H1 (cell line): ENCODE data around the gene CALCOCO2. TPM values are rescaled to one million over a fixed set of nuclear protein-coding genes. Genes with fewer than 3 reads are reported as not detected.
A peak's percentile ranks its signal among the peaks of the same experiment; 100 is the strongest.

Source experiments
- CTCF ChIA-PET: fragments of 300-600 bp; sonication (Branson Sonifier 250); formaldehyde crosslinking; loops from one replicate; lab custom pipeline; 2021; ENCODE audit not compliant: partially characterized antibody; lab: Charles Lee
- POLR2A ChIA-PET: fragments of 300-600 bp; sonication (Branson Sonifier 250); formaldehyde crosslinking; loops from one replicate; lab custom pipeline; 2021; ENCODE audit warnings: inconsistent platforms; ENCODE audit not compliant: partially characterized antibody; lab: Charles Lee
- DNase-seq, 2 experiments: peaks; one replicate each; pipeline versions ENCODE4 v3.0.0 to v3.0.0-alpha.2; 2010 to 2022; ENCODE audit warnings: low spot score in 2 of 2, low read depth in 1 of 2, mixed read lengths in 1 of 2
- FAIRE-seq: peaks from 2 replicates; lab custom pipeline; 2011; peaks lifted over from hg19 to GRCh38; lab: Jason Lieb, UNC
- H2AFZ ChIP-seq: 2 replicates; pipeline ENCODE4 v1.8.1; 2012; ENCODE audit warnings: low read length, inconsistent platforms
- H2AK5ac ChIP-seq: 2 replicates; pipeline ENCODE4 v1.6.1; 2013; ENCODE audit warnings: low read depth, low read length
- H2BK120ac ChIP-seq: replicated peaks from 2 replicates; pipeline ENCODE3; 2013; ENCODE audit warnings: low read depth, low read length, inconsistent platforms
- H2BK12ac ChIP-seq: 2 replicates; pipeline ENCODE4 v1.6.1; 2013; ENCODE audit warnings: low read depth, low read length
- H2BK15ac ChIP-seq: 2 replicates; pipeline ENCODE4 v1.6.1; 2013; ENCODE audit warnings: low read length
- H2BK20ac ChIP-seq: 2 replicates; pipeline ENCODE4 v1.6.1; 2013; ENCODE audit warnings: low read length
- H2BK5ac ChIP-seq: 2 replicates; pipeline ENCODE4 v1.6.1; 2013; ENCODE audit warnings: low read depth, low read length
- H3K14ac ChIP-seq: 2 replicates; pipeline ENCODE4 v1.6.1; 2013; ENCODE audit warnings: inconsistent platforms; ENCODE audit not compliant: insufficient read length
- H3K18ac ChIP-seq: 2 replicates; pipeline ENCODE4 v1.6.1; 2013; ENCODE audit warnings: low read length; ENCODE audit errors: extremely low read depth
- H3K23ac ChIP-seq: 2 replicates; pipeline ENCODE4 v1.6.1; 2013; ENCODE audit warnings: inconsistent platforms; ENCODE audit not compliant: insufficient read length
- H3K23me2 ChIP-seq: 2 replicates; pipeline ENCODE4 v1.6.1; 2013; ENCODE audit warnings: low read depth, low read length
- H3K27ac ChIP-seq: 2 replicates; pipeline ENCODE4 v1.6.1; 2011; ENCODE audit warnings: low read depth, low read length, inconsistent platforms
- H3K27me3 ChIP-seq, 4 experiments: replicated peaks in 1 of 4; 1 replicate in 1 of 4; 2 replicates in 3 of 4; pipeline versions ENCODE4 v1.6.1 to v1.8.1; 2011 to 2013; ENCODE audit warnings: low read length in 3 of 4, mild to moderate bottlenecking in 3 of 4, inconsistent platforms in 2 of 4, mixed read lengths in 2 of 4, moderate library complexity in 1 of 4; ENCODE audit not compliant: control insufficient read depth in 3 of 4, insufficient read depth in 3 of 4; ENCODE audit errors: extremely low read depth in 1 of 4
- H3K36me3 ChIP-seq, 4 experiments: 2 replicates each; pipeline versions ENCODE4 v1.6.1 to v1.8.1; 2011 to 2013; ENCODE audit warnings: mild to moderate bottlenecking in 4 of 4, low read length in 3 of 4, moderate library complexity in 2 of 4, control low read depth in 1 of 4, inconsistent platforms in 1 of 4; ENCODE audit not compliant: insufficient read depth in 4 of 4, control insufficient read depth in 2 of 4
- H3K4ac ChIP-seq: replicated peaks from 2 replicates; pipeline ENCODE3; 2013; ENCODE audit warnings: low read length, low read depth, mixed read lengths, inconsistent platforms; ENCODE audit not compliant: insufficient read length
- H3K4me1 ChIP-seq, 4 experiments: replicated peaks in 1 of 4; 1 replicate in 1 of 4; 2 replicates in 3 of 4; pipeline versions ENCODE4 v1.6.1 to v1.8.1; 2011 to 2013; ENCODE audit warnings: low read length in 3 of 4, inconsistent platforms in 2 of 4, mixed read lengths in 1 of 4; ENCODE audit not compliant: insufficient read depth in 4 of 4, control insufficient read depth in 3 of 4
- H3K4me2 ChIP-seq, 2 experiments: 2 replicates each; pipeline versions ENCODE4 v1.6.1 to v1.8.1; 2011 to 2013; ENCODE audit warnings: low read depth in 2 of 2, low read length in 2 of 2, control low read depth in 1 of 2, inconsistent platforms in 1 of 2, mild to moderate bottlenecking in 1 of 2; ENCODE audit not compliant: insufficient read depth in 1 of 2
- H3K4me3 ChIP-seq, 4 experiments: fragments of 200-600, 300-600 bp in 1 of 4; sonication (generic), shearing (Covaris generic), sonication (Bioruptor Twin) in 1 of 4; 2 replicates each; pipeline versions ENCODE4 v1.5.1 to v1.8.1; 2011 to 2016; ENCODE audit warnings: low read length in 4 of 4, low read depth in 3 of 4, control low read depth in 2 of 4, inconsistent platforms in 2 of 4, mild to moderate bottlenecking in 2 of 4, mixed read lengths in 1 of 4, moderate library complexity in 1 of 4; ENCODE audit not compliant: insufficient read depth in 2 of 4; ENCODE audit errors: extremely low read depth in 1 of 4
- H3K56ac ChIP-seq: replicated peaks from 2 replicates; pipeline ENCODE3; 2013; ENCODE audit warnings: low read depth, mild to moderate bottlenecking, mixed read lengths, low read length, inconsistent platforms; ENCODE audit not compliant: insufficient read length
- H3K79me1 ChIP-seq: 2 replicates; pipeline ENCODE4 v1.6.1; 2013; ENCODE audit warnings: low read depth, low read length, control low read depth
- H3K79me2 ChIP-seq, 2 experiments: 2 replicates each; pipeline versions ENCODE4 v1.6.1 to v1.8.1; 2012 to 2013; ENCODE audit warnings: low read length in 2 of 2, mild to moderate bottlenecking in 2 of 2, inconsistent platforms in 1 of 2; ENCODE audit not compliant: insufficient read depth in 2 of 2, control insufficient read depth in 1 of 2
- H3K9ac ChIP-seq, 4 experiments: replicated peaks in 1 of 4; 1 replicate in 1 of 4; 2 replicates in 3 of 4; pipeline versions ENCODE4 v1.6.1 to v1.8.1; 2011 to 2013; ENCODE audit warnings: low read depth in 3 of 4, low read length in 3 of 4, control low read depth in 2 of 4, mild to moderate bottlenecking in 2 of 4, moderate library complexity in 2 of 4, inconsistent platforms in 1 of 4; ENCODE audit errors: extremely low read depth in 1 of 4
- H3K9me3 ChIP-seq, 2 experiments: 2 replicates each; pipeline versions ENCODE4 v1.6.1 to v1.8.1; 2012 to 2013; ENCODE audit warnings: mild to moderate bottlenecking in 2 of 2, moderate library complexity in 2 of 2, control low read depth in 1 of 2, inconsistent platforms in 1 of 2, low read depth in 1 of 2, low read length in 1 of 2, mixed read lengths in 1 of 2; ENCODE audit not compliant: insufficient read depth in 2 of 2
- H4K20me1 ChIP-seq, 2 experiments: replicated peaks in 1 of 2; 2 replicates each; pipeline versions ENCODE3 to v1.8.1; 2011 to 2013; ENCODE audit warnings: inconsistent platforms in 2 of 2, low read length in 2 of 2, mild to moderate bottlenecking in 1 of 2; ENCODE audit not compliant: insufficient read depth in 2 of 2, control insufficient read depth in 1 of 2
- H4K5ac ChIP-seq: 2 replicates; pipeline ENCODE4 v1.6.1; 2013; ENCODE audit warnings: low read length, low read depth, mixed read lengths, inconsistent platforms; ENCODE audit not compliant: insufficient read length
- H4K8ac ChIP-seq: 2 replicates; pipeline ENCODE4 v1.8.0; 2013; ENCODE audit warnings: mild to moderate bottlenecking, moderate library complexity, low read length, inconsistent platforms; ENCODE audit not compliant: insufficient read depth; ENCODE audit errors: extremely low read depth
- H4K91ac ChIP-seq: replicated peaks from 2 replicates; pipeline ENCODE3; 2013; ENCODE audit warnings: low read length, mixed read lengths, inconsistent platforms; ENCODE audit not compliant: insufficient read length
- CBX5 ChIP-seq: fragments of 300-800, 300-1000 bp; sonication (generic); IDR thresholded peaks from 2 replicates; pipeline ENCODE4 v1.7.1; 2016; ENCODE audit warnings: antibody characterized with exemption, low read length, low read depth
- CBX8 ChIP-seq: fragments of 300-800, 300-1000 bp; sonication (generic); IDR thresholded peaks from 2 replicates; pipeline ENCODE4 v1.7.1; 2016; ENCODE audit warnings: low read depth, low read length, borderline replicate concordance
- CEBPB ChIP-seq: IDR thresholded peaks from 2 replicates; pipeline ENCODE4 v1.6.1; 2012; ENCODE audit warnings: low read depth, low read length
- CTCF ChIP-seq, 3 experiments: IDR thresholded peaks; 1 replicate in 2 of 3; 2 replicates in 1 of 3; pipeline versions ENCODE4 v1.5.1 to v1.6.1; 2011; ENCODE audit warnings: low read length in 3 of 3, mild to moderate bottlenecking in 3 of 3, inconsistent platforms in 2 of 3, low read depth in 1 of 3, moderate library complexity in 1 of 3; ENCODE audit not compliant: insufficient read depth in 1 of 3; ENCODE audit errors: control extremely low read depth in 1 of 3
- MAX ChIP-seq: IDR thresholded peaks from 2 replicates; pipeline ENCODE4 v1.6.1; 2012; ENCODE audit warnings: inconsistent platforms
- SP4 ChIP-seq: IDR thresholded peaks from 2 replicates; pipeline ENCODE4 v1.6.1; 2012; ENCODE audit warnings: low read length, inconsistent platforms
- SRF ChIP-seq: IDR thresholded peaks from 2 replicates; pipeline ENCODE4 v1.6.1; 2011; ENCODE audit warnings: mild to moderate bottlenecking, low read depth, low read length, moderate library complexity
- TAF1 ChIP-seq: IDR thresholded peaks from 2 replicates; pipeline ENCODE4 v1.6.1; 2011; ENCODE audit warnings: mild to moderate bottlenecking, low read depth, low read length
- WGBS, 2 experiments: shearing (Covaris generic) in 1 of 2; methylation state at CpG; one replicate each; pipeline versions ENCODE4 v1.1.6 to v1.1.7; 2013 to 2015; ENCODE audit warnings: low lambda C conversion rate in 2 of 2, mixed read lengths in 2 of 2, inconsistent platforms in 1 of 2, low coverage in 1 of 2, missing lambda C conversion rate in 1 of 2; ENCODE audit not compliant: insufficient replicate concordance in 2 of 2, insufficient coverage in 1 of 2, insufficient read length in 1 of 2; ENCODE audit errors: extremely low coverage in 1 of 2, missing lambda C conversion rate in 1 of 2; 5-methylcytosine and 5-hydroxymethylcytosine counted together
- polyA plus RNA-seq, 7 experiments: library from polyadenylated mRNA; depleted of rRNA in 3 of 7; stranded (reverse) in 5 of 7; unstranded in 2 of 7; fragments of >200 nt in 5 of 7; fragments of 200-250 nt in 2 of 7; gene quantifications; 1 replicate in 5 of 7; 2 replicates in 1 of 7; 4 replicates in 1 of 7; pipeline versions ENCODE4 v1.2.1 to v1.2.3, GENCODE V29; 2011 to 2013; ENCODE audit warnings: missing spikeins in 2 of 7, mixed read lengths in 2 of 7
- total RNA-seq: library from RNA; stranded (reverse); fragmentation: NEBNext Ultra II Directional; extraction: Animal tissue kit (Norgen Biotek cat#: 25700); gene quantifications from 2 replicates; pipeline ENCODE4 v1.2.1, GENCODE V29; 2021
- TF ChIP-seq, protein P1 (sequence below): IDR thresholded peaks from 2 replicates; pipeline ENCODE4 v1.6.1; 2011; ENCODE audit warnings: low read length, improper control_type of control experiment
- TF ChIP-seq, protein P2 (sequence below): IDR thresholded peaks from 2 replicates; pipeline ENCODE4 v1.6.1; 2012; ENCODE audit warnings: inconsistent platforms

Gene CALCOCO2
- total and polyA plus RNA-seq, 2 of the 8 experiments (the other 6 are each of a cell fraction or from before 2014, with no cell fraction given): 12.1 to 31.8 TPM

DNA sequence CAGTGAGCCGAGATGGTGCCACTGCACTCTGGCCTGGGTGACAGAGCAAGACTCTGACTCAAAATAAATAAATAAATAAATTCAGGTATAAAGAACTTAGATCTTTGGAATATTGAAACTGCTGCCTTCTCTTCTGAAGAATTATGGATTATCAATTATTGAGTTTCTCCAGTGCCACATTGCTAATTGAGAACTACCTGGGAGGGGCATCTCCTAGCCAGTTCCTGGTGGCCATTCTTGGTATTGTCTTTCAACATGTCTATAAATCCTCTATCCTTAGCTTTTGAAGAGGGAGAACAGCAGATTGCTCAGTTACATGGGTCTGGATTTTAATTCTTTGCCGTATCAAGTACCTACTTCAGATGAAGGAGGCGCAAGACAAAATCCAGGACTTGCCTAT, 29.2 kb downstream of the CALCOCO2 start:
- no peak for FAIRE-seq
- Histone ChIP-seq H3K9me3 (no peaks in the 10 kb centered on the region), H2BK15ac (no peak overlapping the region), H4K20me1 (no peaks in the 10 kb centered on the region), H2AFZ (no peak overlapping the region), H3K23me2 (no peaks in the 10 kb centered on the region), H3K36me3 (no peaks in the 10 kb centered on the region; a peak in 1 of 8 replicates), H2BK20ac (no peak overlapping the region), H3K14ac (no peak overlapping the region), H3K9ac (no peak overlapping the region), H3K79me1 (no peaks in the 10 kb centered on the region), H4K8ac (no peak overlapping the region), H4K91ac (no peak overlapping the region), H3K23ac (no peak overlapping the region), H3K27me3 (no peaks in the 10 kb centered on the region), H2AK5ac (no peak overlapping the region), H2BK120ac (no peak overlapping the region), H3K18ac (no peak overlapping the region), H3K4me1 (no peaks in the 10 kb centered on the region), H3K4ac (no peak overlapping the region), H3K4me2 (no peak overlapping the region), H3K79me2 (no peaks in the 10 kb centered on the region), H2BK5ac (no peak overlapping the region), H3K56ac (no peak overlapping the region), H3K27ac (no peak overlapping the region), H2BK12ac (no peak overlapping the region), H4K5ac (no peak overlapping the region), H3K4me3 (no peak overlapping the region)
- POLR2A ChIA-PET: no interaction called here
- 100% methylated on average over 3 of the region's 3 CpGs; no CpG with 5 or more reads in 1 of the 2 experiments for WGBS, 2 experiments
- CTCF ChIA-PET: interaction anchor here (0.6 to 88.5 kb wide), 11 partner anchors 5 to 188 kb away, joined by 3 to 2590 read pairs (median 3); partner anchors contain the start of genes ATP5MC1, CALCOCO2, PRAC2 and TTLL6
- DNase-seq: no peak
- TF ChIP-seq CBX5 (no peak), CTCF (IDR thresholded peaks at IDR 0.05; ENCODE audit: control extremely low read depth in 1 of 3, insufficient read depth in 1 of 3, low read depth in 1 of 3, low read length in 3 of 3) (peak in 2 of 3 experiments; percentile 15 to 36; a peak in 2 of 4 replicates), MAX (no peak), CBX8 (no peak), SP4 (no peak), SRF (no peak), CEBPB (no peak), TAF1 (no peak)
- TF ChIP-seq, protein P1, sequence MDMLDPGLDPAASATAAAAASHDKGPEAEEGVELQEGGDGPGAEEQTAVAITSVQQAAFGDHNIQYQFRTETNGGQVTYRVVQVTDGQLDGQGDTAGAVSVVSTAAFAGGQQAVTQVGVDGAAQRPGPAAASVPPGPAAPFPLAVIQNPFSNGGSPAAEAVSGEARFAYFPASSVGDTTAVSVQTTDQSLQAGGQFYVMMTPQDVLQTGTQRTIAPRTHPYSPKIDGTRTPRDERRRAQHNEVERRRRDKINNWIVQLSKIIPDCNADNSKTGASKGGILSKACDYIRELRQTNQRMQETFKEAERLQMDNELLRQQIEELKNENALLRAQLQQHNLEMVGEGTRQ: no peak
- TF ChIP-seq, protein P2, sequence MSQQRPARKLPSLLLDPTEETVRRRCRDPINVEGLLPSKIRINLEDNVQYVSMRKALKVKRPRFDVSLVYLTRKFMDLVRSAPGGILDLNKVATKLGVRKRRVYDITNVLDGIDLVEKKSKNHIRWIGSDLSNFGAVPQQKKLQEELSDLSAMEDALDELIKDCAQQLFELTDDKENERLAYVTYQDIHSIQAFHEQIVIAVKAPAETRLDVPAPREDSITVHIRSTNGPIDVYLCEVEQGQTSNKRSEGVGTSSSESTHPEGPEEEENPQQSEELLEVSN: no peak
